Stimulated activated naive CD4-positive, alpha-beta T cell treated with Interleukin-2 at 50 U/mL for 16 hours (primary cell): ENCODE measurements around the gene GADD45B.

Experiments used
- DNase-seq: peaks from one replicate; lab custom pipeline; 2025; lab: John Stamatoyannopoulos, UW

The GADD45B gene

GRCh38 chr19:2475702-2476450 lies at the start of gene GADD45B:
GADD45B (plus strand) TSS chr19:2476127; CDS start chr19:2476359, 232 bp downstream.
- DNase-seq = peak; percentile 93

GRCh38 chr19:2426611-2427428 lies 49.1 kb upstream of the GADD45B start:
- peak; percentile 33 for DNase-seq

- peak; percentile 92 for DNase-seq
Measured at GRCh38 chr19:2427429-2428320, 48.3 kb upstream of the GADD45B start, which contains the start of gene TIMM13. TIMM13 (minus strand) TSS chr19:2427586; CDS start chr19:2427533, 53 bp downstream.

- no peak for DNase-seq
Measured at GRCh38 chr19:2428321-2428690, 47.6 kb upstream of the GADD45B start.

GRCh38 chr19:2428756-2429711 lies 46.9 kb upstream of the GADD45B start:
- no peak for DNase-seq

- DNase-seq = no peak
Measured at GRCh38 chr19:2429917-2430535, 45.9 kb upstream of the GADD45B start.

- no peak for DNase-seq
Measured at GRCh38 chr19:2431318-2432055, 44.4 kb upstream of the GADD45B start.

- DNase-seq = no peak
Measured at GRCh38 chr19:2432131-2432848, 43.6 kb upstream of the GADD45B start.

GRCh38 chr19:2433854-2434253 lies 42.1 kb upstream of the GADD45B start:
- no peak for DNase-seq

- no peak for DNase-seq
Measured at GRCh38 chr19:2434267-2434666, 41.7 kb upstream of the GADD45B start.

GRCh38 chr19:2434721-2435265 lies 41.1 kb upstream of the GADD45B start:
- DNase-seq = no peak

- DNase-seq = no peak
Measured at GRCh38 chr19:2436384-2436783, 39.5 kb upstream of the GADD45B start.

- DNase-seq = no peak
Measured at GRCh38 chr19:2436926-2437325, 39.0 kb upstream of the GADD45B start.

- no peak for DNase-seq
Measured at GRCh38 chr19:2438178-2438577, 37.7 kb upstream of the GADD45B start.

GRCh38 chr19:2440515-2440914 lies 35.4 kb upstream of the GADD45B start:
- no peak for DNase-seq

- DNase-seq = no peak
Measured at GRCh38 chr19:2441096-2441752, 34.7 kb upstream of the GADD45B start.

- no peak for DNase-seq
Measured at GRCh38 chr19:2443116-2443784, 32.7 kb upstream of the GADD45B start.

- no peak for DNase-seq
Measured at GRCh38 chr19:2443785-2444182, 32.1 kb upstream of the GADD45B start.
